OCI-LY3 (cell line): Measurements from ENCODE around the gene PTGIS.

Experiments
- CTCF ChIP-seq: fragments of 200-600, 300-600 bp; sonication (generic); IDR thresholded peaks from 2 replicates; pipeline ENCODE4 v1.5.1; 2014; ENCODE audit warnings: antibody characterized with exemption, low read length, low read depth
- EZH2phosphoT487 ChIP-seq: fragments of 200-600 bp; shearing (Covaris generic); IDR thresholded peaks from 2 replicates; pipeline ENCODE4 v1.6.1; 2018; ENCODE audit warnings: antibody characterized with exemption, mixed run types, low read depth

- TF ChIP-seq CTCF (no peak), EZH2phosphoT487 (no peak)
Measured at GRCh38 chr20:49561806-49562205, 6.1 kb downstream of the PTGIS start.
